Smooth muscle cell (in vitro differentiated cells): ENCODE data around the gene NTSR1. TPM values are rescaled to one million over a fixed set of nuclear protein-coding genes. Genes with fewer than 3 reads are reported as not detected.

Source experiments
- DNase-seq: peaks from one replicate; lab custom pipeline; 2025; ENCODE audit not compliant: unreplicated experiment; lab: John Stamatoyannopoulos, UW
- H2AFZ ChIP-seq: fragments of 200-600 bp; sonication (generic); 2 replicates; pipeline ENCODE4 v1.6.0; 2016; ENCODE audit warnings: antibody characterized with exemption, low read depth, mild to moderate bottlenecking
- H3F3A ChIP-seq: fragments of 200-600 bp; sonication (generic); 2 replicates; pipeline ENCODE4 v1.6.0; 2017; ENCODE audit warnings: antibody characterized with exemption, low read depth
- H3K27ac ChIP-seq: fragments of 200-600 bp; sonication (generic); 2 replicates; pipeline ENCODE4 v1.5.1; 2016; ENCODE audit warnings: low read depth, mild to moderate bottlenecking
- H3K27me3 ChIP-seq: fragments of 200-600 bp; sonication (generic); 2 replicates; pipeline ENCODE4 v1.6.1; 2016; ENCODE audit warnings: low read depth, mild to moderate bottlenecking
- H3K36me3 ChIP-seq: fragments of 200-600 bp; sonication (generic); 2 replicates; pipeline ENCODE4 v1.5.1; 2016; ENCODE audit warnings: low read depth
- H3K4me1 ChIP-seq: fragments of 200-600 bp; sonication (generic); 2 replicates; pipeline ENCODE4 v1.5.1; 2016; ENCODE audit warnings: low read depth
- H3K4me2 ChIP-seq: fragments of 200-600 bp; sonication (generic); 2 replicates; pipeline ENCODE4 v1.6.0; 2016; ENCODE audit warnings: mild to moderate bottlenecking
- H3K4me3 ChIP-seq: fragments of 200-600 bp; sonication (generic); 2 replicates; pipeline ENCODE4 v1.5.1; 2016; ENCODE audit warnings: mild to moderate bottlenecking
- H3K79me2 ChIP-seq: fragments of 200-600 bp; sonication (generic); 2 replicates; pipeline ENCODE4 v1.6.0; 2016; ENCODE audit warnings: low read depth, mild to moderate bottlenecking
- H3K9ac ChIP-seq: fragments of 200-600 bp; sonication (generic); 2 replicates; pipeline ENCODE4 v1.6.0; 2016; ENCODE audit warnings: low read depth
- H3K9me3 ChIP-seq: fragments of 200-600 bp; sonication (generic); replicated peaks from 2 replicates; pipeline ENCODE4 v1.5.1; 2016; ENCODE audit warnings: low read depth
- H4K20me1 ChIP-seq: fragments of 200-600 bp; sonication (generic); 2 replicates; pipeline ENCODE4 v1.6.0; 2016; ENCODE audit warnings: low read depth
- WGBS: methylation state at CpG from one replicate; pipeline ENCODE4 v1.1.7; 2016; ENCODE audit warnings: low lambda C conversion rate; 5-methylcytosine and 5-hydroxymethylcytosine counted together
- polyA plus RNA-seq: library from polyadenylated mRNA; unstranded; fragments of >200 nt; fragmentation: Nextera tagmentation; extraction: Ambion mirVana; gene quantifications from 2 replicates; pipeline ENCODE4 v1.2.1, GENCODE V29; 2016
- total RNA-seq: library from RNA; depleted of rRNA; stranded (reverse); fragments of >200 nt; gene quantifications from 2 replicates; pipeline ENCODE4 v1.2.3, GENCODE V29; 2014
- TF ChIP-seq, protein P1 (sequence below): fragments of 200-600 bp; sonication (generic); IDR thresholded peaks from 2 replicates; pipeline ENCODE4 v1.5.1; 2017; ENCODE audit warnings: borderline replicate concordance, mild to moderate bottlenecking, antibody characterized with exemption; ENCODE audit not compliant: insufficient read depth, poor library complexity, severe bottlenecking

Gene NTSR1
- total and polyA plus RNA-seq, 2 experiments from 2014 or later = 0.09 TPM; not detected in 1

DNA sequence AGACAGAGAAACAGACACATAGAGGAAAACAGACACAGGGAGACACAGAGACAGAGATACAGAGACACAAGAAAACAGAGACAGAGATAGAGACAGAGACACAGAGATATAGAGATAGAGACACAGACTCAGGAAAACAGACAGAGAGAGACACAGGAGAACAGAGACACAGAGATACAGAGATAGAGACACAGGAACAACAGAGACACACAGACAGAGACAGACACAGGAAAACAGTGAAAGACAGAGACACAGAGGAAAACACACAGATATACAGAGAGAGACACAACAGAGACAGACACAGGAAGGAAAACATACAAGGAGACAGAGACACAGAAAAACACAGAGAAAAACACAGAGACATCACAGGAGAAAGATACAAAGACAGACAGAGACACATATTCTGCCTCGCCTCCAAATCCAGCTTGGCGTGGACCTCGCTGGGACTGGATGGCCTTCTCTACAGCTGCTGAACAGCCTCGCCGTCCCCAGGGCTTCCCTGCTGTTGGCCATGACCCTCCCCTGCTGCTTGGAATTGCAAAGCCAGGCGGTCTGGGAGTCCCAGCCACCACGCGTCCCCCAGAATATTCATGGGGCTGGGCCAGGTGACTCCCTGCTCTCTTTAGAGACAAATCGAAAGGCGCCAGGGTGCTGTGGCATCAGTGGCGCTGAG is 36.8 kb downstream of the NTSR1 start:
- TF ChIP-seq, protein P1, sequence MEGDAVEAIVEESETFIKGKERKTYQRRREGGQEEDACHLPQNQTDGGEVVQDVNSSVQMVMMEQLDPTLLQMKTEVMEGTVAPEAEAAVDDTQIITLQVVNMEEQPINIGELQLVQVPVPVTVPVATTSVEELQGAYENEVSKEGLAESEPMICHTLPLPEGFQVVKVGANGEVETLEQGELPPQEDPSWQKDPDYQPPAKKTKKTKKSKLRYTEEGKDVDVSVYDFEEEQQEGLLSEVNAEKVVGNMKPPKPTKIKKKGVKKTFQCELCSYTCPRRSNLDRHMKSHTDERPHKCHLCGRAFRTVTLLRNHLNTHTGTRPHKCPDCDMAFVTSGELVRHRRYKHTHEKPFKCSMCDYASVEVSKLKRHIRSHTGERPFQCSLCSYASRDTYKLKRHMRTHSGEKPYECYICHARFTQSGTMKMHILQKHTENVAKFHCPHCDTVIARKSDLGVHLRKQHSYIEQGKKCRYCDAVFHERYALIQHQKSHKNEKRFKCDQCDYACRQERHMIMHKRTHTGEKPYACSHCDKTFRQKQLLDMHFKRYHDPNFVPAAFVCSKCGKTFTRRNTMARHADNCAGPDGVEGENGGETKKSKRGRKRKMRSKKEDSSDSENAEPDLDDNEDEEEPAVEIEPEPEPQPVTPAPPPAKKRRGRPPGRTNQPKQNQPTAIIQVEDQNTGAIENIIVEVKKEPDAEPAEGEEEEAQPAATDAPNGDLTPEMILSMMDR = no peak
- Histone ChIP-seq H2AFZ (no peak overlapping the region), H3K4me2 (no peak overlapping the region), H3K27ac (no peak overlapping the region), H3K9ac (no peak overlapping the region), H3K27me3 (no peaks in the 10 kb centered on the region), H4K20me1 (no peaks in the 10 kb centered on the region), H3K9me3 (no peaks in the 10 kb centered on the region), H3K4me1 (peaks cover 5% of the 10 kb centered on the region), H3K79me2 (no peaks in the 10 kb centered on the region), H3F3A (peaks cover 4% of the 10 kb centered on the region), H3K4me3 (no peak overlapping the region), H3K36me3 (no peaks in the 10 kb centered on the region)
- DNase-seq = no peak
- WGBS = 88% methylated on average over 11 of the region's 11 CpGs

DNA sequence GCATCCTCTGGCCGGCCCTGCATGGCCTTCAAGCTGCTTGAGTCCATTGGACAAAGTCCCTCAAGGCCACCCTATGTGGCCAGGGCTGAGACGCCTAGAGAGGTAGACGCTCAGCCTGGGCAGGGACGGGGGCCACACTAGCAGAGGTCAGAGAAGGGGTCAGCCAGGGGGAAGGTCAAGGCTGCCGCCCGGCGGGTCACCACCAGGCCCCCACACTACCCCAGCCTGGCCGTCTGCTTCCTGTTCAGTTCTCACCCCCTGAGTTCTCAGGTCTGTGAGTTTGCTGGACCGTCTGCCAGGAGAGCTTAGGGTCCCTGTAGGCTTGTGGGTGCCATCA is 37.3 kb downstream of the NTSR1 start:
- no peaks in the 10 kb centered on the region for H4K20me1 ChIP-seq
- TF ChIP-seq, protein P1 = no peak
- 95% methylated on average over 9 of the region's 9 CpGs for WGBS
- no peak for DNase-seq
- H3K4me1 ChIP-seq = peaks cover under 1% of the 10 kb centered on the region
- H2AFZ ChIP-seq = no peak overlapping the region
- H3K79me2 ChIP-seq = no peaks in the 10 kb centered on the region
- H3F3A ChIP-seq = no peaks in the 10 kb centered on the region
- H3K27ac ChIP-seq = no peak overlapping the region
- no peak overlapping the region for H3K9ac ChIP-seq
- H3K4me3 ChIP-seq = no peak overlapping the region
- H3K4me2 ChIP-seq = no peak overlapping the region
- H3K9me3 ChIP-seq = no peaks in the 10 kb centered on the region
- H3K36me3 ChIP-seq = no peaks in the 10 kb centered on the region
- H3K27me3 ChIP-seq = no peaks in the 10 kb centered on the region

DNA sequence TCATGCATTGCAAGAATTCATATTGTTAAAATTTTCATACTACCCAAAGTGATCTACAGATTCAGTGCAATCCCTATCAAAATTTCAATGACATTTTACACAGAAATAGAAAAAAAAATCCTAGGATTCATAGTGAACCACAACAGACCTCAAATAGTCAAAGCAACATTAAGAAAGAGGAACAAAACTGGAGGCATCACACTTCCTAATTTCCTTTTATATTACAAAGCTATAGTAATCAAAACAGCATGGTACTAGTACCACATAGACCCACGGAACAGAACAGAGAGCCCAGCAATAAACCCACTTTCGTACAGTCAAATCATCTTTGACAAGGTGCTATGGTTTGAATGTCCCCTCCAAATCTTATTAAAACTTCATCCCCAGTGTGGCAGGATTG is 39.7 kb downstream of the NTSR1 start:
- Histone ChIP-seq H3K4me3 (no peak overlapping the region), H3K27me3 (no peaks in the 10 kb centered on the region), H2AFZ (no peak overlapping the region), H3K79me2 (no peaks in the 10 kb centered on the region), H4K20me1 (no peaks in the 10 kb centered on the region), H3K9me3 (no peaks in the 10 kb centered on the region), H3K27ac (no peak overlapping the region), H3K36me3 (no peaks in the 10 kb centered on the region), H3F3A (no peaks in the 10 kb centered on the region), H3K4me2 (no peak overlapping the region), H3K4me1 (no peaks in the 10 kb centered on the region), H3K9ac (no peak overlapping the region)
- WGBS = 73% methylated on average over 2 of the region's 2 CpGs
- TF ChIP-seq, protein P1 = no peak
- no peak for DNase-seq

DNA sequence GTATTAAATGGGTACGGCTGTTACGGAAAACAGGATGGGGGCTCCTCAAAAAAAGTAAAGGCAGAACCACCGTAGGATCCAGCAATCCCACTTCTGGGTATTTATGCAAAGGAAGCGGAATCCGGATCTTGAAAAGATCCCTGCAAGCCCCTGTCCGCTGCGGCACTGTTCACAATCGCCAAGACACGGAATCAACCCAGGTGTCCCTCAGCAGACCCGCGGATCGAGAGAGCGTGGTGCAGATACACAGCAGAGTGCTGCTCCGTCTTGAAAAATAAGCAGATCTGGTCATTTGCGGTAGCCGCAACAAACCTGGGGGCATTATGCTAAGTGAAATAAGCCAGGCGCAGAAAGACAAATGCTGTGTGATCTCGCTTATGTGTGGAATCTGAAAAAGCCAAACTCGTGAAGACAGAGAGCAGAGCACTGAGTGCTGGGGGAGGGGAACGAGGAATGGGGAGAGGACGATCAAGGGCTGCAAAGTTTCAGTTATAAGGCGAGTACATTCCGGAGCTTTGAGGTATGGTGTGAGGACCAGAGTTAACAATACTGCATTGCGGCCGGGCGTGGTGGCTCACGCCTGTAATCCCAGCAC is 41.3 kb downstream of the NTSR1 start:
- H3K27me3 ChIP-seq = no peaks in the 10 kb centered on the region
- no peaks in the 10 kb centered on the region for H3K36me3 ChIP-seq
- H3K27ac ChIP-seq = no peak overlapping the region
- DNase-seq = no peak
- H3K4me2 ChIP-seq = no peak overlapping the region
- H3F3A ChIP-seq = no peaks in the 10 kb centered on the region
- H2AFZ ChIP-seq = no peak overlapping the region
- H4K20me1 ChIP-seq = no peaks in the 10 kb centered on the region
- WGBS = 68% methylated on average over 27 of the region's 27 CpGs
- TF ChIP-seq, protein P1 = no peak
- no peaks in the 10 kb centered on the region for H3K9me3 ChIP-seq
- no peaks in the 10 kb centered on the region for H3K79me2 ChIP-seq
- no peaks in the 10 kb centered on the region for H3K4me1 ChIP-seq
- no peak overlapping the region for H3K9ac ChIP-seq
- no peak overlapping the region for H3K4me3 ChIP-seq
